H9 (cell line): ENCODE measurements around the gene DENND6B. TPM values are rescaled to one million over a fixed set of nuclear protein-coding genes. Genes with fewer than 3 reads are reported as not detected.

Source experiments
- DNase-seq: peaks from one replicate; pipeline ENCODE4 v3.0.0-alpha.2; 2017
- H2AFZ ChIP-seq: one replicate; pipeline ENCODE4 v1.6.1; 2013; ENCODE audit warnings: mild to moderate bottlenecking, low read length, control low read depth, moderate library complexity
- H2AK5ac ChIP-seq: 2 replicates; pipeline ENCODE4 v1.6.1; 2013; ENCODE audit warnings: low read length, control low read depth, mixed read lengths; ENCODE audit not compliant: insufficient read length
- H2BK120ac ChIP-seq: one replicate; pipeline ENCODE4 v1.6.1; 2013; ENCODE audit warnings: low read depth, mild to moderate bottlenecking, low read length, control low read depth, inconsistent platforms; ENCODE audit not compliant: poor library complexity, severe bottlenecking
- H2BK12ac ChIP-seq: 2 replicates; pipeline ENCODE4 v1.6.1; 2013; ENCODE audit warnings: low read length, control low read depth, mixed read lengths, low read depth; ENCODE audit not compliant: insufficient read length
- H2BK15ac ChIP-seq: 2 replicates; pipeline ENCODE4 v1.6.1; 2013; ENCODE audit warnings: low read depth, low read length, control low read depth
- H2BK20ac ChIP-seq: one replicate; pipeline ENCODE4 v1.6.1; 2013; ENCODE audit warnings: low read depth, mild to moderate bottlenecking, low read length, control low read depth, inconsistent platforms; ENCODE audit not compliant: poor library complexity, severe bottlenecking
- H2BK5ac ChIP-seq: 2 replicates; pipeline ENCODE4 v1.6.1; 2013; ENCODE audit warnings: low read length, control low read depth, mixed read lengths; ENCODE audit not compliant: insufficient read length
- H3K14ac ChIP-seq: 2 replicates; pipeline ENCODE4 v1.6.1; 2013; ENCODE audit warnings: low read length, control low read depth; ENCODE audit not compliant: insufficient read depth
- H3K18ac ChIP-seq: 2 replicates; pipeline ENCODE4 v1.6.1; 2013; ENCODE audit warnings: low read depth, mild to moderate bottlenecking, mixed read lengths, low read length, control low read depth; ENCODE audit not compliant: insufficient read length
- H3K23ac ChIP-seq: 2 replicates; pipeline ENCODE4 v1.6.1; 2013; ENCODE audit warnings: low read length, control low read depth, mixed read lengths, low read depth; ENCODE audit not compliant: insufficient read length
- H3K23me2 ChIP-seq: 2 replicates; pipeline ENCODE4 v1.6.1; 2013; ENCODE audit warnings: low read depth, mild to moderate bottlenecking, mixed read lengths, low read length, control low read depth; ENCODE audit not compliant: insufficient read length, poor library complexity, severe bottlenecking
- H3K27ac ChIP-seq: 2 replicates; pipeline ENCODE4 v1.5.1; 2013; ENCODE audit warnings: low read length, control low read depth, mixed read lengths, low read depth; ENCODE audit not compliant: insufficient read length
- H3K27me3 ChIP-seq: 2 replicates; pipeline ENCODE4 v1.6.1; 2013; ENCODE audit warnings: low read length, control low read depth, inconsistent platforms; ENCODE audit not compliant: insufficient read depth
- H3K4ac ChIP-seq: 2 replicates; pipeline ENCODE4 v1.6.1; 2013; ENCODE audit warnings: low read depth, mild to moderate bottlenecking, control low read depth, inconsistent platforms, low read length, moderate library complexity
- H3K4me1 ChIP-seq: 2 replicates; pipeline ENCODE4 v1.6.1; 2013; ENCODE audit warnings: low read length, control low read depth, inconsistent platforms; ENCODE audit not compliant: insufficient read depth
- H3K4me2 ChIP-seq: 2 replicates; pipeline ENCODE4 v1.6.1; 2013; ENCODE audit warnings: low read length, control low read depth, mixed read lengths; ENCODE audit not compliant: insufficient read length, insufficient read depth
- H3K56ac ChIP-seq: 2 replicates; pipeline ENCODE4 v1.6.1; 2013; ENCODE audit warnings: low read depth, mild to moderate bottlenecking, mixed read lengths, low read length, control low read depth; ENCODE audit not compliant: insufficient read length
- H3K79me1 ChIP-seq: 2 replicates; pipeline ENCODE4 v1.6.1; 2013; ENCODE audit warnings: low read depth, mild to moderate bottlenecking, moderate library complexity, low read length, control low read depth, inconsistent platforms; ENCODE audit not compliant: insufficient read depth, poor library complexity, severe bottlenecking
- H3K79me2 ChIP-seq: 2 replicates; pipeline ENCODE4 v1.6.1; 2013; ENCODE audit warnings: low read length, control low read depth, inconsistent platforms; ENCODE audit not compliant: insufficient read depth
- H3K9ac ChIP-seq: 2 replicates; pipeline ENCODE4 v1.6.1; 2013; ENCODE audit warnings: low read length, control low read depth, mixed read lengths; ENCODE audit not compliant: insufficient read length; ENCODE audit errors: extremely low read depth
- H3K9me3 ChIP-seq: one replicate; pipeline ENCODE4 v1.6.1; 2013; ENCODE audit warnings: low read depth, low read length, inconsistent platforms; ENCODE audit not compliant: control insufficient read depth
- H3T11ph ChIP-seq: one replicate; pipeline ENCODE4 v1.6.1; 2013; ENCODE audit warnings: mild to moderate bottlenecking, low read length, control low read depth, inconsistent platforms
- H4K20me1 ChIP-seq: one replicate; pipeline ENCODE4 v1.6.1; 2013; ENCODE audit not compliant: control insufficient read depth, insufficient read length, insufficient read depth
- H4K5ac ChIP-seq: 2 replicates; pipeline ENCODE4 v1.6.1; 2013; ENCODE audit warnings: low read depth, mild to moderate bottlenecking, mixed read lengths, low read length, control low read depth; ENCODE audit not compliant: insufficient read length
- H4K8ac ChIP-seq: replicated peaks from 2 replicates; pipeline ENCODE4 v1.6.1; 2013; ENCODE audit warnings: low read length, control low read depth, mixed read lengths, low read depth; ENCODE audit not compliant: insufficient read length
- H4K91ac ChIP-seq: 2 replicates; pipeline ENCODE4 v1.6.1; 2013; ENCODE audit warnings: low read depth, mild to moderate bottlenecking, moderate library complexity, mixed read lengths, low read length, control low read depth; ENCODE audit not compliant: insufficient read length
- H3K27ac Mint-ChIP-seq, 3 experiments: 2 replicates in 2 of 3; 3 replicates in 1 of 3; pipeline ENCODE4 v1.8.0; 2020 to 2021; ENCODE audit warnings: mixed read lengths in 3 of 3, mild to moderate bottlenecking in 1 of 3, moderate library complexity in 1 of 3
- H3K27me3 Mint-ChIP-seq: 2 replicates; pipeline ENCODE4 v1.8.0; 2021; ENCODE audit warnings: low read depth, mild to moderate bottlenecking, moderate library complexity, mixed read lengths
- H3K36me3 Mint-ChIP-seq, 3 experiments: 2 replicates in 2 of 3; 3 replicates in 1 of 3; pipeline ENCODE4 v1.8.0; 2020 to 2021; ENCODE audit warnings: low read depth in 3 of 3, mixed read lengths in 3 of 3; ENCODE audit not compliant: insufficient read depth in 1 of 3
- H3K4me1 Mint-ChIP-seq, 2 experiments: 2 replicates each; pipeline ENCODE4 v1.8.0; 2020; ENCODE audit warnings: mixed read lengths in 2 of 2
- H3K4me3 Mint-ChIP-seq, 2 experiments: 2 replicates in 1 of 2; 3 replicates in 1 of 2; pipeline ENCODE4 v1.8.0; 2020 to 2021; ENCODE audit warnings: mild to moderate bottlenecking in 2 of 2, mixed read lengths in 2 of 2, moderate library complexity in 1 of 2
- H3K9me3 Mint-ChIP-seq, 2 experiments: 2 replicates in 1 of 2; 3 replicates in 1 of 2; pipeline ENCODE4 v1.8.0; 2020; ENCODE audit warnings: mild to moderate bottlenecking in 2 of 2, mixed read lengths in 2 of 2, moderate library complexity in 1 of 2
- WGBS: extraction: QIAGEN DNeasy Blood & Tissue Kit; methylation state at CpG from one replicate; pipeline ENCODE4 v1.1.7; 2013; ENCODE audit warnings: missing lambda C conversion rate, low lambda C conversion rate, mixed read lengths; ENCODE audit not compliant: insufficient read length; ENCODE audit errors: extremely low coverage; 5-methylcytosine and 5-hydroxymethylcytosine counted together
- total RNA-seq: library from RNA; stranded (reverse); gene quantifications from 2 replicates; pipeline ENCODE4 v1.2.1, GENCODE V29; 2021
- TF ChIP-seq, protein P1 (sequence below): fragments of 200-600 bp; sonication (generic); conservative IDR thresholded peaks from 3 replicates; pipeline ENCODE4 v1.8.0; 2021; ENCODE audit warnings: antibody characterized with exemption, mild to moderate bottlenecking

Gene DENND6B
- total RNA-seq, 1 experiment from 2014 or later: 1.5 TPM

DNA sequence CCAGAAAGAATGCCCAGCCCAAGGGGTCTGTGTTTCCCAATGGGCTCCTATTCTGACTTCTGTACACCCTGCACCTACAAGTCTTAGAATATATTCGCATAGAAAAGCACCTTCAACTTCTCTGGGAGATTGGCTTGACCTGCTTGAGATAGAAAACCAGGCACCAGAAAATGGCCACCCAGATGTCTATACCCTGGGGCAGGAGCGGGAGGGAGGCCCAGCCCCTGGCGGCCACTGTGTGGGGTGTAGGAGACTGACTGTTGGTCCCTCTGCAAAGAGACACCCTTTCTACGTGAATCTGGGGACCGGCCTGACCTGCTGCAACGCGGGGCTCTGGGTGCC, 8.5 kb downstream of the DENND6B start:
- Histone ChIP-seq H4K20me1 (peaks cover 2% of the 10 kb centered on the region), H3K79me1 (no peaks in the 10 kb centered on the region), H3K27me3 (no peaks in the 10 kb centered on the region), H2BK120ac (no peak overlapping the region), H3K27ac (no peak overlapping the region), H3K23ac (no peak overlapping the region), H3T11ph (no peak overlapping the region), H2BK20ac (no peak overlapping the region), H2BK15ac (no peak overlapping the region), H3K4me2 (no peak overlapping the region), H2BK5ac (no peak overlapping the region), H3K4ac (no peak overlapping the region), H4K8ac (no peak overlapping the region), H3K23me2 (no peaks in the 10 kb centered on the region), H3K9me3 (no peaks in the 10 kb centered on the region), H3K14ac (no peak overlapping the region; the same call in 1 of the 2 replicates), H2BK12ac (no peak overlapping the region), H3K56ac (no peak overlapping the region), H3K18ac (no peak overlapping the region), H4K91ac (no peak overlapping the region), H3K9ac (no peak overlapping the region), H4K5ac (no peak overlapping the region), H2AFZ (no peak overlapping the region), H3K4me1 (no peaks in the 10 kb centered on the region), H2AK5ac (no peak overlapping the region), H3K79me2 (no peaks in the 10 kb centered on the region)
- Mint-ChIP-seq H3K4me1 (peaks cover 4 to 5% of the 10 kb centered on the region in 2 experiments), H3K36me3 (no peaks in the 10 kb centered on the region), H3K27ac (no peak overlapping the region; a peak in 1 of 7 replicates), H3K27me3 (peaks cover 19% of the 10 kb centered on the region), H3K9me3 (no peaks in the 10 kb centered on the region), H3K4me3 (no peak overlapping the region)
- no CpG with 5 or more reads among the region's 7 CpGs for WGBS
- no peak for DNase-seq
- TF ChIP-seq, protein P1, sequence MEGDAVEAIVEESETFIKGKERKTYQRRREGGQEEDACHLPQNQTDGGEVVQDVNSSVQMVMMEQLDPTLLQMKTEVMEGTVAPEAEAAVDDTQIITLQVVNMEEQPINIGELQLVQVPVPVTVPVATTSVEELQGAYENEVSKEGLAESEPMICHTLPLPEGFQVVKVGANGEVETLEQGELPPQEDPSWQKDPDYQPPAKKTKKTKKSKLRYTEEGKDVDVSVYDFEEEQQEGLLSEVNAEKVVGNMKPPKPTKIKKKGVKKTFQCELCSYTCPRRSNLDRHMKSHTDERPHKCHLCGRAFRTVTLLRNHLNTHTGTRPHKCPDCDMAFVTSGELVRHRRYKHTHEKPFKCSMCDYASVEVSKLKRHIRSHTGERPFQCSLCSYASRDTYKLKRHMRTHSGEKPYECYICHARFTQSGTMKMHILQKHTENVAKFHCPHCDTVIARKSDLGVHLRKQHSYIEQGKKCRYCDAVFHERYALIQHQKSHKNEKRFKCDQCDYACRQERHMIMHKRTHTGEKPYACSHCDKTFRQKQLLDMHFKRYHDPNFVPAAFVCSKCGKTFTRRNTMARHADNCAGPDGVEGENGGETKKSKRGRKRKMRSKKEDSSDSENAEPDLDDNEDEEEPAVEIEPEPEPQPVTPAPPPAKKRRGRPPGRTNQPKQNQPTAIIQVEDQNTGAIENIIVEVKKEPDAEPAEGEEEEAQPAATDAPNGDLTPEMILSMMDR: no peak
